Astrocyte of the cerebellum (primary cell): ENCODE data around the gene TEX12.
A peak's percentile ranks its signal among the peaks of the same experiment; 100 is the strongest.
"Not testable (repeated sequence)": the region's sequence is repeated elsewhere in the genome, so short reads cannot be mapped to it uniquely, and the experiment has no call there.

Experiments
- DNase-seq: peaks from one replicate; pipeline ENCODE4 v3.0.0-alpha.2; 2011; ENCODE audit warnings: low read depth
- H3K4me3 ChIP-seq: 2 replicates; pipeline ENCODE4 v1.5.1; 2011; ENCODE audit warnings: mild to moderate bottlenecking, low read depth, low read length, moderate library complexity
- CTCF ChIP-seq: IDR thresholded peaks from 2 replicates; pipeline ENCODE4 v1.5.1; 2012; ENCODE audit warnings: low read length, low read depth, moderate library complexity, mild to moderate bottlenecking; ENCODE audit errors: missing control alignments
- in situ Hi-C: cut with HindIII; loops from 2 replicates; pipeline ENCODE4 v1.10.0; 2017; ENCODE audit warnings: low sequenced_read_pairs

Gene TEX12

DNA sequence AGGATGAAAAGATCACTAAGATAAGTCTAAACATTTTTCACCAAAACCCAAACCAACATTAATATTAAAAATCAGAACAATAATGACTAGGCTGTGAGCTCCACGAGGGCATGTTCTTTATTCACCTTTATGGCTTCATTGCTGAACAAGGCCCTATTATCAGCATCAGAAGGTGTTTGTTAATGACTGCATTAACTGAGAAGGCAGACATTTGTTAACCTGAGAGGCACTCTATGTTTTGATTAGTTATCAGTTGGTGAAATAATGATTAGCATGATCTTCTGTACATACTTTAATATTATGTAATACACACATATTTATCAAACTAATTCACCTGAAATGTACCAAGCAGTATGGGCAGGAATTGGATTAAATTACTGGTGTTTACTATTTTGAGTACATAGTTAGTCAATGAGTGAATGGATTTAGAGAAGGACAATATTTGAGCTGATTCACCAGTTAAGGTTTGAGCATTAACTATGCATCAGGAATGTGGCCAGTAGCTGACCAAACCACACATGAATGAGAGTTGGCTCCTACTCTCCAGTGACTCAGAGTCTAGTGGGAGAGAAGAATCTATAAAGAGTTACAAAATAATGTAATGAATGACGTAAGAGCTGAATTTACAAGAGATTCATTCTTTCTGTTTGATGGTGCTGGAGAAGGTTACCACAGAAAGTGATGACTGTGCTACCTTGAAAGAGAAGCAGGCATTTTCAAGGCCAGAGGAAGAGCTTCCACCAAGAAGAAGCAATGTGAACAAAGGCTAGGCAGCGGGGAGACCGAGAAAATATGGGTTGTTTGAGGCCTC lies 10.0 kb upstream of the TEX12 start:
- in situ Hi-C loops, result no loop called here
- no peak overlapping the region for H3K4me3 ChIP-seq
- TF ChIP-seq CTCF, result no peak
- peak; percentile 99 for DNase-seq

DNA sequence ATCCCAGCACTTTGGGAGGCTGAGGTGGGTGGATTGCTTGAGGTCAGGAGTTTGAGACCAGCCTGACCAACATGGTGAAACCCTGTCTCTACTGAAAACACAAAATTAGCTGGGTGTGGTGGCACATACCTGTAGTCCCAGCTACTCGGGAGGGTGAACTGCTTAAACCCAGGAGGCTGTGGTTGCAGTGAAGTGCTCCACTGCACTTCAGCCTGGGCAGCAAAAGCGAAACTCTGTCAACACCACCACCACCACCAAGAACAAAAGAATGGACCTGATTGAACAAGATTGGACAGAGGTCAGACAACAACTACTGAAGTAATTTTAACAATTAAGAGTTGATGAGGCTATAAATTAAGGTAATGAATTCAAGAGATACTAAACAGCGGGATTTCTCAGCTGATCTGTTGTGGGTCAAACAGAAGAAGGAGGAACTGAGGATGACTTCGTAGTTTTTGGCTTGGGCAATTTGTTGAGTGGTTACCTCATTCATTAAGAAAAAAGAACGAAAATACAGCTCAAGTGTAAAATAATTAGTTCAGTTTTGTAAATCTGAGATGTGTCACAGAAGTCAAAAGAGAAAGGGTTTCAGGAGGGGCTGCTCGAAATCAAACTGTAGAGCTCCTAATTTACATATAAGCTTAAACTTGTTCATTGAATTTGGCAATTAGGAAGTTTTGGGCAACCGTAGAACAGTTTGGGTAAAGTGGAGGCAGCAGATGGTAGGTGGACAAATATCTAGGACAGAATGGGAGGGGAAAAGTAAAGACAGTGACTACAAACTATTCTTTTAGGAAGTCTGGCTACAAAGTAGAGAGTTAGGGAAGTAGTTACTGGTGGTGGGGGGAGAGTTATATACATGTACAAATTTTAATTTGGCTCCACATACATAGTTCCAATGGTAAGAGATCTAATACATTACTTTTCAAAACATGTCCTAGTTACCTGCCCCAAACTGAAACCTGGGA lies 7.8 kb upstream of the TEX12 start:
- in situ Hi-C loops, result no loop called here
- H3K4me3 ChIP-seq, result no peak overlapping the region
- TF ChIP-seq CTCF, result no peak
- no peak for DNase-seq

- in situ Hi-C loops, result no loop called here
- DNase-seq, result no peak
- no peak overlapping the region for H3K4me3 ChIP-seq
- TF ChIP-seq CTCF, result no peak
Observed at GRCh38 chr11:112160091-112160848, 6.9 kb upstream of the TEX12 start.

GRCh38 chr11:112161012-112161411 lies 6.2 kb upstream of the TEX12 start:
- in situ Hi-C loops, result no loop called here
- no peak for TF ChIP-seq CTCF
- no peak overlapping the region for H3K4me3 ChIP-seq
- no peak for DNase-seq

GRCh38 chr11:112162200-112162599 lies 5.0 kb upstream of the TEX12 start:
- H3K4me3 ChIP-seq, DNase-seq, in situ Hi-C loops: not testable (repeated sequence)

DNA sequence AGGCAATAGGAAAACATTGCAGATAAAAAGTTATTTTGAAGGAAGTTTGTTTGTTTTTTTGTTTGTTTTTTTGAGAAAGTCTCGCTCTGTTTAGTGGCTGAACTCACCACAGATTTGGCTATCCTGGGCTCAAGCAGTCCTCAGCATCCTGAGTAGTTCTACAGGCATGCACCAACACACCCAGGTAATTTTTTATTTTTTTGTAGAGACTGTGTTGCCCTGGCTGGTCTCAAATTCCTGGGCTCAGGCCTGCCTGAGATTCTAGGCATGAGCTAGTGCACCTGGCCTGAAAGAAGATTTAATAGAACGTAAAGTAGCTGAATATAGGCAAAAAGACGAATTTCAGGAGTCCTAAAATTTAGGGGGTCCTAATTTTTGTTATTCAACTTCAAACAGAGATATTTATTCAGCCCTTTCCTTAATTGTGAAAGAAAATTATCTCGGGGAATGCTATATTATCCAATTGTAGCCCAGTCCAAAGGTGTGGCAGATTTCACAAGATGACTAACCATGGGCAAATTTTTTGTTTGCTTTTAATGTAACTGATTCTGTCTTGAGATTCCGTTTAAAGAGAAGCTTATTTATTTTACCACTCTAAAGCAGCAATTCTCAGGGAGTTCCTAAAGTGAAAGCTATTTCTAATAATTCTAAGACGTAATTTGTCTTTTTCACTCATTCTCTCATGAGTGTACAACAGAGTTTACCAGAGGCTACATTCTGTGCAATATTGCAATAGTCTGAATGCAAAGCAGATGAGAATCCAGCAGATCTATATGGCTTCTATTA lies 4.2 kb upstream of the TEX12 start:
- no peak for DNase-seq
- no peak overlapping the region for H3K4me3 ChIP-seq
- in situ Hi-C loops, result no loop called here
- TF ChIP-seq CTCF, result no peak
